ENCODE measurements around the gene ADAM19.
A peak's percentile ranks its signal among the peaks of the same experiment; 100 is the strongest.

Gene ADAM19

GRCh38 chr5:157574456-157575380 is 857 bp downstream of the ADAM19 start:
- peak overlapping the region; percentile 82 to 99 (median 97) for H3K4me2 ChIP-seq
- peaks cover 33 to 64% (median 49%) of the 10 kb centered on the region in 10 experiments for H3K4me1 ChIP-seq
- H3K9me3 ChIP-seq (replicated peaks in 1 of 11): no peaks in the 10 kb centered on the region
- peaks cover 13 to 27% (median 18%) of the 10 kb centered on the region in 11 experiments for H3K27me3 ChIP-seq
- peaks cover 0 to 12% (median 0%) of the 10 kb centered on the region in 11 experiments; a peak in 5 of 22 replicates for H3K36me3 ChIP-seq
- H3K27ac ChIP-seq: peak overlapping the region in 10 of 11 experiments; percentile 34 to 80 (median 66); a peak in 19 of 22 replicates
- H3K4me3 ChIP-seq: peak overlapping the region; percentile 57 to 92 (median 80)
- peaks cover 0 to 33% (median 4%) of the 10 kb centered on the region in 11 experiments; a peak in 6 of 22 replicates for H4K20me1 ChIP-seq
- TF ChIP-seq Cebpa-rat (IDR thresholded peaks at IDR 0.05): no peak
- peak overlapping the region; percentile 69 to 88 (median 76); a peak in 21 of 22 replicates for H3K9ac ChIP-seq

- no peak for TF ChIP-seq Cebpa-rat (IDR thresholded peaks at IDR 0.05)
- Histone ChIP-seq H3K4me2 (peak overlapping the region; percentile 48 to 91 (median 70)), H3K4me1 (peaks cover 32 to 93% (median 57%) of the 10 kb centered on the region in 10 experiments), H4K20me1 (peaks cover 0 to 43% (median 4%) of the 10 kb centered on the region in 11 experiments; a peak in 6 of 22 replicates), H3K9ac (peak overlapping the region in 2 of 11 experiments; percentile 16 to 27; a peak in 1 of 22 replicates), H3K4me3 (no peak overlapping the region; a peak in 1 of 20 replicates), H3K36me3 (peaks cover 0 to 40% (median 6%) of the 10 kb centered on the region in 11 experiments; a peak in 10 of 22 replicates), H3K9me3 (replicated peaks in 1 of 11) (no peaks in the 10 kb centered on the region), H3K27ac (peak overlapping the region in 3 of 11 experiments; percentile 1 to 28 (median 21); a peak in 4 of 22 replicates), H3K27me3 (peaks cover 13 to 20% (median 17%) of the 10 kb centered on the region in 11 experiments)
These were observed 4.2 kb downstream of the ADAM19 start for GRCh38 chr5:157571357-157571827.

GRCh38 chr5:157570531-157571200 is 4.9 kb downstream of the ADAM19 start:
- peaks cover 10 to 19% (median 16%) of the 10 kb centered on the region in 11 experiments for H3K27me3 ChIP-seq
- H3K36me3 ChIP-seq: peaks cover 0 to 40% (median 6%) of the 10 kb centered on the region in 11 experiments; a peak in 10 of 22 replicates
- H3K4me1 ChIP-seq: peaks cover 25 to 87% (median 51%) of the 10 kb centered on the region in 10 experiments
- H3K4me2 ChIP-seq: peak overlapping the region; percentile 48 to 91 (median 70); a peak in 19 of 22 replicates
- 0 out of 22 replicates have a peak overlapping the region, but pooled peaks of 1 of the 11 experiments have one; percentile 28 for H3K27ac ChIP-seq
- TF ChIP-seq Cebpa-rat (IDR thresholded peaks at IDR 0.05): no peak
- no peak overlapping the region for H3K4me3 ChIP-seq
- H4K20me1 ChIP-seq: peaks cover 0 to 43% (median 4%) of the 10 kb centered on the region in 11 experiments; a peak in 6 of 22 replicates
- H3K9me3 ChIP-seq (replicated peaks in 1 of 11): no peaks in the 10 kb centered on the region
- 0 out of 22 replicates have a peak overlapping the region, but pooled peaks of 1 of the 11 experiments have one; percentile 16 for H3K9ac ChIP-seq

- Histone ChIP-seq H3K9me3 (replicated peaks in 1 of 11) (no peaks in the 10 kb centered on the region), H3K27ac (0 out of 22 replicates have a peak overlapping the region, but pooled peaks of 1 of the 11 experiments have one; percentile 27), H3K4me3 (no peak overlapping the region), H3K9ac (no peak overlapping the region), H3K4me2 (peak overlapping the region in 3 of 11 experiments; percentile 57 to 80 (median 59); a peak in 5 of 22 replicates), H3K4me1 (peaks cover 17 to 74% (median 39%) of the 10 kb centered on the region in 10 experiments), H4K20me1 (peaks cover 0 to 40% (median 0%) of the 10 kb centered on the region in 11 experiments; a peak in 4 of 22 replicates), H3K36me3 (peaks cover 0 to 51% (median 12%) of the 10 kb centered on the region in 11 experiments; a peak in 11 of 22 replicates), H3K27me3 (peaks cover 0 to 1% (median 0%) of the 10 kb centered on the region in 11 experiments; a peak in 2 of 22 replicates)
- TF ChIP-seq Cebpa-rat (IDR thresholded peaks at IDR 0.05): no peak
These were observed 6.9 kb downstream of the ADAM19 start for GRCh38 chr5:157568720-157569119.

- Histone ChIP-seq H3K4me2 (peak overlapping the region in 5 of 11 experiments; percentile 23 to 80 (median 58); a peak in 9 of 22 replicates), H3K27me3 (no peaks in the 10 kb centered on the region; a peak in 1 of 22 replicates), H3K27ac (peak overlapping the region in 2 of 11 experiments; percentile 18 to 27; a peak in 1 of 22 replicates), H3K36me3 (peaks cover 0 to 56% (median 17%) of the 10 kb centered on the region in 11 experiments; a peak in 11 of 22 replicates), H3K4me3 (no peak overlapping the region), H4K20me1 (peaks cover 0 to 40% (median 0%) of the 10 kb centered on the region in 11 experiments; a peak in 4 of 22 replicates), H3K9ac (no peak overlapping the region), H3K9me3 (replicated peaks in 1 of 11) (no peaks in the 10 kb centered on the region), H3K4me1 (peaks cover 17 to 69% (median 39%) of the 10 kb centered on the region in 10 experiments)
- no peak for TF ChIP-seq Cebpa-rat (IDR thresholded peaks at IDR 0.05)
These were observed 7.4 kb downstream of the ADAM19 start for GRCh38 chr5:157568222-157568621.

GRCh38 chr5:157566902-157567489 is 8.6 kb downstream of the ADAM19 start:
- H3K9me3 ChIP-seq (replicated peaks in 1 of 11): no peaks in the 10 kb centered on the region
- H3K9ac ChIP-seq: no peak overlapping the region
- no peak overlapping the region for H3K4me3 ChIP-seq
- H3K36me3 ChIP-seq: peaks cover 0 to 68% (median 18%) of the 10 kb centered on the region in 11 experiments; a peak in 11 of 22 replicates
- peaks cover 0 to 5% (median 0%) of the 10 kb centered on the region in 11 experiments; a peak in 1 of 22 replicates for H3K27me3 ChIP-seq
- H3K27ac ChIP-seq: peak overlapping the region in 3 of 11 experiments; percentile 12 to 51 (median 35); a peak in 3 of 22 replicates
- peaks cover 20 to 57% (median 37%) of the 10 kb centered on the region in 10 experiments for H3K4me1 ChIP-seq
- peaks cover 0 to 47% (median 0%) of the 10 kb centered on the region in 11 experiments; a peak in 4 of 22 replicates for H4K20me1 ChIP-seq
- H3K4me2 ChIP-seq: peak overlapping the region in 5 of 11 experiments; percentile 45 to 80 (median 58); a peak in 10 of 22 replicates
- TF ChIP-seq Cebpa-rat (IDR thresholded peaks at IDR 0.05): peak in 4 of 11 experiments; percentile 34 to 70 (median 62); a peak in 4 of 22 replicates

- H3K9me3 ChIP-seq (replicated peaks in 1 of 11): no peaks in the 10 kb centered on the region
- no peak overlapping the region for H3K9ac ChIP-seq
- H3K4me1 ChIP-seq: peaks cover 9 to 32% (median 20%) of the 10 kb centered on the region in 10 experiments; a peak in 19 of 20 replicates
- no peak overlapping the region; a peak in 1 of 22 replicates for H3K4me2 ChIP-seq
- no peak for TF ChIP-seq Cebpa-rat (IDR thresholded peaks at IDR 0.05)
- peaks cover 0 to 5% (median 0%) of the 10 kb centered on the region in 11 experiments; a peak in 1 of 22 replicates for H3K27me3 ChIP-seq
- peaks cover 0 to 57% (median 21%) of the 10 kb centered on the region in 11 experiments; a peak in 11 of 22 replicates for H3K36me3 ChIP-seq
- H3K4me3 ChIP-seq: no peak overlapping the region
- H3K27ac ChIP-seq: no peak overlapping the region
- peaks cover 0 to 47% (median 0%) of the 10 kb centered on the region in 11 experiments; a peak in 2 of 22 replicates for H4K20me1 ChIP-seq
These were observed 11.5 kb downstream of the ADAM19 start for GRCh38 chr5:157563929-157564716.
